ENCODE measurements around the gene SGIP1. TPM values are rescaled to one million over a fixed set of nuclear protein-coding genes. Genes with fewer than 3 reads are reported as not detected.

Gene SGIP1
- polyA plus RNA-seq, 3 donors, result not detected

DNA sequence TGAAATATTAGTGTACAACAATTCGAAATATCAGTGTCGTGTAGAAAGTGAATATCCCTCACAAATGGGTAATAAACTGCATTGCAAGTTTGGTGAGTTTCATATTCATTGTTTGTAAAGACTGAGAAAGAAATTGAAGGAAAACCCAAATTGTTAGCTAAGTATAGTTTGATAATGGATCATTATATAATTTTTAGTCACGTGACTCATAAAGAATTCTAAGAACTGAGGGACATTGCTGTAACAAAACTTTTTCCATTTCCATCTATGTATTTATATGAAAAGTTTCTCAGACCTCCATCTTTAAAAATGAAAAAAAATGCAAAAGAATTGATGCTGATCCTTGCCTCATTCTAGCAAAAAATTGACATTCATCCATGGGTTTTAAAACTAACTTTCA lies 36.0 kb upstream of the SGIP1 start:
- Mint-ChIP-seq H3K27ac (no peak overlapping the region), H3K4me3 (no peak overlapping the region), H3K4me1 (peaks cover 2% of the 10 kb centered on the region), H3K36me3 (no peaks in the 10 kb centered on the region), H3K27me3 (ENCODE audit: low read depth in 3 of 3) (peaks cover 0 to 1% (median 0%) of the 10 kb centered on the region in 3 donors), H3K9me3 (no peaks in the 10 kb centered on the region)
- intact Hi-C loops (cut with micrococcal nuclease), result no loop called here
- H3K4me1 ChIP-seq (ENCODE audit: control insufficient read depth in 1 of 2, insufficient read depth in 2 of 2, low read length in 2 of 2), result no peaks in the 10 kb centered on the region
- TF ChIP-seq, protein P1, sequence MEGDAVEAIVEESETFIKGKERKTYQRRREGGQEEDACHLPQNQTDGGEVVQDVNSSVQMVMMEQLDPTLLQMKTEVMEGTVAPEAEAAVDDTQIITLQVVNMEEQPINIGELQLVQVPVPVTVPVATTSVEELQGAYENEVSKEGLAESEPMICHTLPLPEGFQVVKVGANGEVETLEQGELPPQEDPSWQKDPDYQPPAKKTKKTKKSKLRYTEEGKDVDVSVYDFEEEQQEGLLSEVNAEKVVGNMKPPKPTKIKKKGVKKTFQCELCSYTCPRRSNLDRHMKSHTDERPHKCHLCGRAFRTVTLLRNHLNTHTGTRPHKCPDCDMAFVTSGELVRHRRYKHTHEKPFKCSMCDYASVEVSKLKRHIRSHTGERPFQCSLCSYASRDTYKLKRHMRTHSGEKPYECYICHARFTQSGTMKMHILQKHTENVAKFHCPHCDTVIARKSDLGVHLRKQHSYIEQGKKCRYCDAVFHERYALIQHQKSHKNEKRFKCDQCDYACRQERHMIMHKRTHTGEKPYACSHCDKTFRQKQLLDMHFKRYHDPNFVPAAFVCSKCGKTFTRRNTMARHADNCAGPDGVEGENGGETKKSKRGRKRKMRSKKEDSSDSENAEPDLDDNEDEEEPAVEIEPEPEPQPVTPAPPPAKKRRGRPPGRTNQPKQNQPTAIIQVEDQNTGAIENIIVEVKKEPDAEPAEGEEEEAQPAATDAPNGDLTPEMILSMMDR (IDR thresholded peaks at IDR 0.05), result no peak
- no CpG with 5 or more reads among the region's 3 CpGs for WGBS (ENCODE audit: insufficient coverage)
- DNase-seq, result no peak
- H3K79me2 ChIP-seq (ENCODE audit: insufficient read depth, low read length), result no peaks in the 10 kb centered on the region
- no peak overlapping the region for H3K4me2 ChIP-seq (replicated peaks; ENCODE audit: extremely low read depth, low read length, poor library complexity, severe bottlenecking)
- no peaks in the 10 kb centered on the region for H3K9me3 ChIP-seq (replicated peaks in 1 of 2; ENCODE audit: control insufficient read depth in 1 of 2, insufficient read depth in 1 of 2, low read length in 2 of 2)
- no peaks in the 10 kb centered on the region for H3K36me3 ChIP-seq (replicated peaks in 1 of 2; ENCODE audit: control insufficient read depth in 1 of 2, insufficient read depth in 2 of 2, low read length in 2 of 2)
- H3K27me3 ChIP-seq (ENCODE audit: control insufficient read depth in 2 of 2, insufficient read depth in 2 of 2, low read length in 2 of 2), result no peaks in the 10 kb centered on the region
- H2AFZ ChIP-seq (ENCODE audit: insufficient read depth, low read depth, low read length, poor library complexity, severe bottlenecking), result no peak overlapping the region
- no peak overlapping the region for H3K9ac ChIP-seq (ENCODE audit: insufficient read depth, low read length, poor library complexity, severe bottlenecking)
- H3K27ac ChIP-seq (ENCODE audit: low read depth in 1 of 2, low read length in 2 of 2), result no peak overlapping the region
- no peaks in the 10 kb centered on the region for H4K20me1 ChIP-seq (ENCODE audit: insufficient read depth, low read length)
- H3K4me3 ChIP-seq (replicated peaks in 1 of 3; ENCODE audit: low read depth in 2 of 3, low read length in 3 of 3), result no peak overlapping the region

DNA sequence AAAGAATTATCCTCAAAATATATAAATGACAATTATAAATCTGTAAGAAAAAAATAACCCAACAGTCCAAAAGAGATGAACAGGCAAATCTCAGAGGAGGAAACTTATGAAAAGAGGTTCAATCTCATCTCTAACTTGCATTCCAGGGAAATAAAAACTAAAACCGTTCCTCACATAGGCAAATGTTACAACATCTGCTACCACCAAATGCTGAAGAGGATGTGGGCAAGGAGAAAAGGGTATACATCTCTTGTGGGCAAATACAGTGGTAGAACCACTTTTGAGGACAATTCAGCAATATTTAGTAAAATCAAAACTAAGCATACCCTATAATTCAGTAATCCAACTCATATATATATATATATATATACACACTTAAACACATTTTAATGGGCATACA lies 33.7 kb upstream of the SGIP1 start:
- Histone ChIP-seq H3K9ac (ENCODE audit: insufficient read depth, low read length, poor library complexity, severe bottlenecking) (no peak overlapping the region), H2AFZ (ENCODE audit: insufficient read depth, low read depth, low read length, poor library complexity, severe bottlenecking) (no peak overlapping the region), H3K36me3 (replicated peaks in 1 of 2; ENCODE audit: control insufficient read depth in 1 of 2, insufficient read depth in 2 of 2, low read length in 2 of 2) (no peaks in the 10 kb centered on the region), H3K27ac (ENCODE audit: low read depth in 1 of 2, low read length in 2 of 2) (no peak overlapping the region), H3K4me3 (replicated peaks in 1 of 3; ENCODE audit: low read depth in 2 of 3, low read length in 3 of 3) (no peak overlapping the region), H3K27me3 (ENCODE audit: control insufficient read depth in 2 of 2, insufficient read depth in 2 of 2, low read length in 2 of 2) (no peaks in the 10 kb centered on the region), H3K79me2 (ENCODE audit: insufficient read depth, low read length) (no peaks in the 10 kb centered on the region), H3K9me3 (replicated peaks in 1 of 2; ENCODE audit: control insufficient read depth in 1 of 2, insufficient read depth in 1 of 2, low read length in 2 of 2) (no peaks in the 10 kb centered on the region), H4K20me1 (ENCODE audit: insufficient read depth, low read length) (no peaks in the 10 kb centered on the region), H3K4me1 (ENCODE audit: control insufficient read depth in 1 of 2, insufficient read depth in 2 of 2, low read length in 2 of 2) (no peaks in the 10 kb centered on the region), H3K4me2 (replicated peaks; ENCODE audit: extremely low read depth, low read length, poor library complexity, severe bottlenecking) (no peak overlapping the region)
- no peak overlapping the region for H3K4me3 Mint-ChIP-seq
- WGBS (ENCODE audit: insufficient coverage), result no CpG with 5 or more reads among the region's 1 CpG
- DNase-seq, result no peak
- intact Hi-C loops (cut with micrococcal nuclease), result no loop called here
- no peaks in the 10 kb centered on the region for H3K9me3 Mint-ChIP-seq
- H3K36me3 Mint-ChIP-seq, result no peaks in the 10 kb centered on the region
- peaks cover 0 to 1% (median 0%) of the 10 kb centered on the region in 3 donors for H3K27me3 Mint-ChIP-seq (ENCODE audit: low read depth in 3 of 3)
- TF ChIP-seq, protein P1 (IDR thresholded peaks at IDR 0.05), result no peak
- peaks cover 2% of the 10 kb centered on the region for H3K4me1 Mint-ChIP-seq
- no peak overlapping the region for H3K27ac Mint-ChIP-seq

All from CD14-positive monocyte (primary cell).